Body of pancreas (tissue), 4 donors: ENCODE measurements around the gene APMAP. TPM values are rescaled to one million over a fixed set of nuclear protein-coding genes. Genes with fewer than 3 reads are reported as not detected.
A peak's percentile ranks its signal among the peaks of the same experiment; 100 is the strongest.

ENCODE experiments used
- ATAC-seq: fragments of 150-250 bp; one replicate; pipeline ENCODE4 v1.9.1; 2016
- DNase-seq, 4 donors: peaks; one replicate each; pipeline ENCODE4 v3.0.0-alpha.2; 2019
- H3K27ac ChIP-seq, 4 donors: fragments of 200-600 bp; sonication (generic); 1 replicate in 3 of 4; 2 replicates in 1 of 4; pipeline versions ENCODE4 v1.5.1 to v1.6.1; 2016 to 2019; ENCODE audit warnings: mild to moderate bottlenecking in 1 of 4, mixed read lengths in 1 of 4, moderate library complexity in 1 of 4
- H3K27me3 ChIP-seq, 2 donors: fragments of 200-600 bp; sonication (generic); one replicate each; pipeline ENCODE4 v1.6.0; 2016; ENCODE audit warnings: mild to moderate bottlenecking in 1 of 2
- H3K36me3 ChIP-seq, 2 donors: fragments of 200-600 bp; sonication (generic); replicated peaks in 1 of 2; 2 replicates each; pipeline ENCODE4 v1.5.1; 2016; ENCODE audit warnings: low read depth in 2 of 2; ENCODE audit not compliant: insufficient read depth in 1 of 2
- H3K4me1 ChIP-seq: fragments of 200-600 bp; sonication (generic); one replicate; pipeline ENCODE4 v1.6.0; 2016
- H3K4me3 ChIP-seq, 2 donors: fragments of 200-600 bp; sonication (generic); 1 replicate in 1 of 2; 2 replicates in 1 of 2; pipeline ENCODE4 v1.5.1; 2016 to 2019
- H3K9me3 ChIP-seq, 3 donors: fragments of 200-600 bp; sonication (generic); 1 replicate in 2 of 3; 2 replicates in 1 of 3; pipeline ENCODE4 v1.5.1; 2016
- CTCF ChIP-seq, 7 experiments: fragments of 450-650 bp in 4 of 7; fragments of 200-600 bp in 3 of 7; sonication (generic) in 3 of 7; IDR thresholded peaks; one replicate each; pipeline ENCODE4 v1.5.1; 2016 to 2019; ENCODE audit warnings: antibody characterized with exemption in 7 of 7
- POLR2A ChIP-seq, 3 donors: fragments of 450-650 bp; IDR thresholded peaks; one replicate each; pipeline ENCODE4 v1.6.1; 2016; ENCODE audit warnings: antibody characterized with exemption in 3 of 3, mild to moderate bottlenecking in 2 of 3
- WGBS, 2 donors: methylation state at CpG; one replicate each; pipeline ENCODE4 v1.1.5; 2017; 5-methylcytosine and 5-hydroxymethylcytosine counted together
- intact Hi-C: fragments of 100-400 bp; cut with DNase I; formaldehyde crosslinking; loops from one replicate; pipeline ENCODE4 v1.15.1; 2023
- total RNA-seq, 2 donors: library from RNA; depleted of rRNA; stranded (reverse); fragments of >200 nt; gene quantifications; one replicate each; pipeline ENCODE4 v1.1.0, GENCODE V29; 2016

The APMAP gene
- total RNA-seq, 2 donors from 2014 or later = 38.9 to 51.4 TPM

DNA sequence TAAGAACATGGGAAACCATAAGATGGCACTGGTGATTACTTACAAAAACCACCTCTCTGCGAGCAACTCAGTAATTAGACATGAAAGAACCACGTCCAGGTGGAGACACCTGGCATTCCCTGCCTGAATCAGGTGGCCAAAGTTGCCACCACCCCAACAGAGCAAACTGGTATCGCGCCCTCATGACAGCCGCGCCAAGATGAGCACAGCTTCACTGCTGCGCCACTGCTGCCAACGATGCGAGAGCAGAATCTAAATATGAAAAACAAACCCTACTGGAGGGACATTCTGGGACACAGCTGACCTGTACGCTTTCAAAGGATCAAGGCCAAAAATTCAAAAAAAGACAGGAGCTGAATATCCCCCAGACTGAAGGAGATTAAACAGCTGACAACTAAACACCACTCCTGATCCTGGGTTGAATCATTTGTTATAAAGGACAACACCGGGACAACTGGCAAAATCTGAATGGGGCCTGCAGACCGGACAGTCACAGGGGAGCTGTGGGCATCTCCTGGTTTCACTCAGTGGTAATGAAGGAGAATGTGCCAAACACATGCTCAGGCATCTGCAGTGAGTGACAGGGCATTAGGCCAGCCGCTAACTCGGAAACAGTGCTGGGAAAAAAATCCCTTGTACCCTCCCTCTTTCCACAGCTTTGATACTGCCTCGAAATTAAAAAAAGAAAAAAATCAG is 26.1 kb downstream of the APMAP start:
- DNase-seq (no peak), ATAC-seq (no peak)
- Histone ChIP-seq H3K4me1 (no peaks in the 10 kb centered on the region), H3K4me3 (no peak overlapping the region), H3K36me3 (peaks cover 0 to 28% of the 10 kb centered on the region in 2 donors), H3K9me3 (no peaks in the 10 kb centered on the region), H3K27ac (no peak overlapping the region), H3K27me3 (no peaks in the 10 kb centered on the region)
- TF ChIP-seq CTCF (IDR thresholded peaks at IDR 0.05) (no peak), POLR2A (IDR thresholded peaks at IDR 0.05) (no peak)
- intact Hi-C loops = no loop called here
- 90% methylated on average over 15 of the region's 15 CpGs for WGBS, 2 donors

DNA sequence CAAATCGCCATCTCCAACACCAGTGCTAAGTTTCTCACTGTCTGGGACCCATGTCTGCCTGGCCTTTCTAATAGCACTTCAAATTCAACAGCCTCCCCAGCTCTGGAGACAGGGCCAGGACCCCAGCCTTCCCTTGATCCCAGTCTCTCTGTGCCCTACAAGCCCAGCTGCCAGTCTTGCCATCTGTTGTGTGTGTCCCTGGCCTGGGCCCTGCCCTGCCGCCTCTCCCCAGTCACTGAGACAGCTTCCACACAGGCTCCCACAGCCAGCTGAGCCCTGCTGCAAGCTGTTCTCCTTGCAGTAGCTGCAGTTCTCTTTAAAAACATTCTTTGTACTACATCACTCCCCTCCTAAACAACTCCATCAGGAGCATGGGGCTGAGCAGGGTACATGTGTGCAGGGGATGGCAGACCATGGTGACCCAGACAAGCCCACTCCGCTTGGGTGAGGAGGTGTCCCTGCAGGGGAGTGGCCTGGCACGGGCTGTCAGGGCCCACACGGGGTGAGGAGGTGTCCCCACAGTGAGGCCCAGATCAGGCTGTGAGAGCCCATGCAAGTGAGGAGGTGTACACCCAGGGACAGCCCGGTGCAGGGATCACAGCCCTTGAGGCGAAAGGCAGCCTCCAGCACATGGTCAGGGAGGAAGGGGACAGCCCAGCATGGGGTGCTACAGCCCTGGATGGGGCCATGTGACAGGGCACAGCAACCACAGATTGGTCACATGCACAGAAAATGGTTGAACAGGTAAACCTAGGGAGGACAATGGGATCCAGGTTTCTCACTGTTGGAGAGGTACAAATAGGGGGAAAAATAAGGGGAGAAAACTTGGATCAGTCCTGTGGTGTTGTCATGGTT is 27.3 kb downstream of the APMAP start:
- ATAC-seq (no peak), DNase-seq (no peak)
- no peak for TF ChIP-seq CTCF (IDR thresholded peaks at IDR 0.05)
- no peak for TF ChIP-seq POLR2A (IDR thresholded peaks at IDR 0.05)
- intact Hi-C loops = no loop called here
- Histone ChIP-seq H3K9me3 (no peaks in the 10 kb centered on the region), H3K36me3 (peaks cover 0 to 25% of the 10 kb centered on the region in 2 donors), H3K27me3 (no peaks in the 10 kb centered on the region), H3K4me1 (peaks cover 4% of the 10 kb centered on the region), H3K4me3 (no peak overlapping the region), H3K27ac (no peak overlapping the region)
- 91 to 96% methylated on average over 4 to 7 of the region's 7 CpGs for WGBS, 2 donors

- Histone ChIP-seq H3K27ac (no peak overlapping the region), H3K9me3 (no peaks in the 10 kb centered on the region), H3K4me3 (no peak overlapping the region), H3K27me3 (no peaks in the 10 kb centered on the region), H3K4me1 (peaks cover 4% of the 10 kb centered on the region), H3K36me3 (peaks cover 0 to 18% of the 10 kb centered on the region in 2 donors)
- TF ChIP-seq POLR2A (IDR thresholded peaks at IDR 0.05) (no peak), CTCF (IDR thresholded peaks at IDR 0.05) (no peak)
- WGBS, 2 donors = 79 to 87% methylated on average over 9 of the region's 9 CpGs
- no peak for ATAC-seq
- intact Hi-C loops = no loop called here
- peak in 1 of 4 donors; percentile 27 for DNase-seq
These were observed 28.1 kb downstream of the APMAP start for GRCh38 chr20:24964506-24964840.

DNA sequence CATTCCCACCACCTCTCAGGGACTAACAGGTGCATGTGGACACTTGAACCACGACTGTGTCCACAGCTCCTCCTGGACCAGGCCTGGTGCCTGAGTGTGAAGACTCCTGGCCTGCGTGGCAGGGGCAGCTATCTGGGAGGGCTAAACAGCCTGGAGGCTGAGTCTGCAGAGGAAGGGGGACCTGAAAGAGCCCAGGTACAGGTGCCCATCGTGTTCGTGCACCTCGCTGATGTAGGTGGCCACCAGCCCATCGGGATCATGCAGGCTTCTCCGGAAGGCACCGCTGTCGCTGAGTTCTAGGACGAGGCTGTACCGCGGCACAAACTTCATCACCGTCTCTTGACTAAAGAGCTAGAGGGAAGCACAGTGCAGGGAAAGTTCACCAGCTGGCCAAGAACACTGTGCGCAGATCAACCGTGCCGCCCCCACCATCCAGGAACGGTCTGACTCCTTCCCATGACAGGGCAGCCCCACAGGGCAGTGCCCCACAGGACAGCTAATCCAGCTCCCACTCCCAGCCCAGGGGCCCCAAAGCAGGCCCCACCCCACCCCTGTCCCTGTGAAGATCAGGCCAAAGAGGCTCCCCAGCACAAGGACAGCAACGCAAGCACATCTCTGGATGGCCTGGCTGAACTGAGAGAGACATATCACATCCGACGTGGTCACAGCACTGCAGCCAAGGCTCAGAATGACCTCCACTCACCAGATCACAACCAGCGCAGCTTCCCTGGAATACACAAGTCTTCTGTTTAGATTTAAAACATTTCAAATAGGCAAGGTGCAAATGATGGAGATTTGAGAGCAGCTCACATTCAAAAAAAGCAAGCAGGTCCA is 28.7 kb downstream of the APMAP start:
- H3K4me3 ChIP-seq = no peak overlapping the region
- DNase-seq (no peak), ATAC-seq (no peak)
- H3K4me1 ChIP-seq = peaks cover 4% of the 10 kb centered on the region
- H3K9me3 ChIP-seq = no peaks in the 10 kb centered on the region
- TF ChIP-seq POLR2A (IDR thresholded peaks at IDR 0.05) (no peak), CTCF (IDR thresholded peaks at IDR 0.05) (no peak)
- H3K27me3 ChIP-seq = no peaks in the 10 kb centered on the region
- peaks cover 0 to 12% of the 10 kb centered on the region in 2 donors for H3K36me3 ChIP-seq
- WGBS, 2 donors = 94 to 98% methylated on average over 6 to 21 of the region's 21 CpGs
- intact Hi-C loops = no loop called here
- no peak overlapping the region for H3K27ac ChIP-seq
